Stimulated activated naive B cell treated with anti-CD40 and anti-IgM and Interleukin-4, amounts not matched to agents 10 μg/mL and 1 μg/mL and 100 μg/mL, for 72 hours (primary cell): ENCODE results near the gene UGT1A6.
A peak's percentile ranks its signal among the peaks of the same experiment; 100 is the strongest.

Source experiments
- ATAC-seq, 2 donors: fragments of 150-1000 bp; cut with Tn5 transposase; replicated peaks; 2 replicates each; pipeline ENCODE4 v1.10.0; 2021; ENCODE audit warnings: moderate library complexity in 1 of 2
- DNase-seq: peaks from one replicate; pipeline ENCODE4 v3.0.0; 2021
- H3K27ac Mint-ChIP-seq: one replicate; pipeline ENCODE4 v1.8.0; 2022; ENCODE audit warnings: mild to moderate bottlenecking, mixed read lengths
- H3K27me3 Mint-ChIP-seq, 2 donors: one replicate each; pipeline ENCODE4 v1.8.0; 2022; ENCODE audit warnings: mixed read lengths in 2 of 2
- H3K36me3 Mint-ChIP-seq, 2 donors: one replicate each; pipeline ENCODE4 v1.8.0; 2022; ENCODE audit warnings: mixed read lengths in 2 of 2, mild to moderate bottlenecking in 1 of 2
- H3K4me1 Mint-ChIP-seq, 2 donors: one replicate each; pipeline ENCODE4 v1.8.0; 2022; ENCODE audit warnings: mixed read lengths in 2 of 2, mild to moderate bottlenecking in 1 of 2
- H3K4me3 Mint-ChIP-seq, 2 donors: one replicate each; pipeline ENCODE4 v1.8.0; 2022; ENCODE audit warnings: mild to moderate bottlenecking in 2 of 2, mixed read lengths in 2 of 2, moderate library complexity in 1 of 2
- H3K9me3 Mint-ChIP-seq, 2 donors: one replicate each; pipeline ENCODE4 v1.8.0; 2022; ENCODE audit warnings: mixed read lengths in 2 of 2, mild to moderate bottlenecking in 1 of 2

UGT1A6 gene

DNA sequence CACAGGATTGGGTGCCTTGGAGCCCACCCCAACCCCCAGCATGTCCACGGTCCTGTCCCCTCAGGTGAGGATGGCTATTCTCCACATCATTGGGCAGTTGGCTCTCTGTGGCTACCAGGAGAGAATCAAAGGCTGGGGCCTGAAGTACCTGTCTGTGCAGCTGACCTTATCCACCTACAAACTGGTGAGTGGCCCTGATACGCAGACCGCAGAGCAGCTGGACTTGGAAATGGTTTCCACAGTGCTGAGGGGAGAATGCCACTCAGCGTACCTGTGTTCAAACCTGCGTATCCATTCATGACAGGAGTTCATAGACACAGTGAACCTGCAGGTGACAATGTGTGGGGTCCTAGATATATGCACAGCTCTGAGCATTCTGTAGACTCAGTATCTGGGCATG, 107.0 kb downstream of the UGT1A6 start:
- H3K4me3 Mint-ChIP-seq = no peak overlapping the region
- peaks cover 2 to 9% of the 10 kb centered on the region in 2 donors for H3K4me1 Mint-ChIP-seq
- no peaks in the 10 kb centered on the region for H3K9me3 Mint-ChIP-seq
- ATAC-seq = no peak
- H3K27me3 Mint-ChIP-seq = peaks cover 19 to 28% of the 10 kb centered on the region in 2 donors
- DNase-seq = no peak
- H3K27ac Mint-ChIP-seq = no peak overlapping the region
- no peaks in the 10 kb centered on the region for H3K36me3 Mint-ChIP-seq

- ATAC-seq = no peak
- no peak overlapping the region for H3K27ac Mint-ChIP-seq
- H3K9me3 Mint-ChIP-seq = no peaks in the 10 kb centered on the region
- no peak for DNase-seq
- H3K27me3 Mint-ChIP-seq = peaks cover 22 to 28% of the 10 kb centered on the region in 2 donors
- H3K4me1 Mint-ChIP-seq = peaks cover 2 to 9% of the 10 kb centered on the region in 2 donors
- no peak overlapping the region for H3K4me3 Mint-ChIP-seq
- H3K36me3 Mint-ChIP-seq = no peaks in the 10 kb centered on the region
Measured at GRCh38 chr2:233800208-233800607, 107.5 kb downstream of the UGT1A6 start.

GRCh38 chr2:233801357-233802131, 108.9 kb downstream of the UGT1A6 start:
- H3K4me1 Mint-ChIP-seq = peaks cover 2 to 9% of the 10 kb centered on the region in 2 donors

GRCh38 chr2:233802132-233802815, 109.6 kb downstream of the UGT1A6 start:
- no peak for ATAC-seq
- DNase-seq = no peak
- Mint-ChIP-seq H3K4me1 (peaks cover 2 to 9% of the 10 kb centered on the region in 2 donors), H3K9me3 (no peaks in the 10 kb centered on the region), H3K36me3 (no peaks in the 10 kb centered on the region), H3K27me3 (peaks cover 22 to 28% of the 10 kb centered on the region in 2 donors), H3K27ac (no peak overlapping the region), H3K4me3 (no peak overlapping the region)

More at GRCh38 chr2:233801357-233802131, 108.9 kb downstream of the UGT1A6 start:
- Mint-ChIP-seq H3K27ac (no peak overlapping the region), H3K4me3 (no peak overlapping the region), H3K9me3 (no peaks in the 10 kb centered on the region), H3K27me3 (peaks cover 22 to 28% of the 10 kb centered on the region in 2 donors), H3K36me3 (no peaks in the 10 kb centered on the region)
- ATAC-seq (peak; percentile 80 to 84), DNase-seq (no peak)

DNA sequence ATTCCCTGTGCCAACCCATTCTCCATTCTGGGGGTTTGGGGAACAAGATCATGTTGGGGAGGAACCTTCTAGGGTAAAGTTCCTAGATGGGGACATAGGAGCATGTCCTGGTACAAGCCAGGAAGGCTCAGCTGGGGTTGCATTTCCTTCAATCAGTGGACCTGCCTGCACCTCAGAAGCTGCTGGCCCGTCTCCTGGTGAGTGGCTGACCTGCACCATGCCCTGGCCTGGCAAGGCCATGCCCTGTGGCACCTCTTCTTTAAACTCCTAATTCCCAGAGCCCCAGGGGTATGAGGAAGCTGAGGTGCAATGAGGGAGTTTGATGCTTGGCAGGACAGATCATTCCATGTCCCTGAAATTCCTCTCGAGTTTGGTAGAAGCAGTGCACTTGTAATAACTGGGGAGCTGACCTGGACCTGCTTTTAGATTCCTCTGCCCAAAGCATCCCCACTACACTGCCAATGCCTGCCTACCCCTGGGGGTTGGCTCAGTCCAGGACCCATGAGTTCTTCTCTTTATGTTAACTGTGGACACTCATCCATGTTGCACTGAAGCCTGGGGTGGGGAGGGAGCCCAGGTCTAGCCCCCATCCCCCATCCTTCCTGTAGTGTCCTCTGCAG, 110.7 kb downstream of the UGT1A6 start:
- Mint-ChIP-seq H3K27me3 (peaks cover 22 to 28% of the 10 kb centered on the region in 2 donors), H3K27ac (no peak overlapping the region), H3K9me3 (no peaks in the 10 kb centered on the region), H3K4me3 (no peak overlapping the region), H3K4me1 (peaks cover 2 to 9% of the 10 kb centered on the region in 2 donors), H3K36me3 (no peaks in the 10 kb centered on the region)
- no peak for ATAC-seq
- no peak for DNase-seq

GRCh38 chr2:233803994-233804393, 111.3 kb downstream of the UGT1A6 start:
- Mint-ChIP-seq H3K27me3 (peaks cover 25 to 26% of the 10 kb centered on the region in 2 donors), H3K4me1 (peaks cover 2 to 9% of the 10 kb centered on the region in 2 donors), H3K36me3 (no peaks in the 10 kb centered on the region), H3K27ac (no peak overlapping the region), H3K9me3 (no peaks in the 10 kb centered on the region), H3K4me3 (no peak overlapping the region)
- ATAC-seq (no peak), DNase-seq (no peak)

- Mint-ChIP-seq H3K9me3 (no peaks in the 10 kb centered on the region), H3K27ac (no peak overlapping the region), H3K27me3 (peaks cover 30 to 38% of the 10 kb centered on the region in 2 donors), H3K4me3 (no peak overlapping the region), H3K36me3 (no peaks in the 10 kb centered on the region), H3K4me1 (peaks cover 0 to 1% of the 10 kb centered on the region in 2 donors)
- DNase-seq (no peak), ATAC-seq (no peak)
Measured at GRCh38 chr2:233807215-233807865, 114.7 kb downstream of the UGT1A6 start.

- H3K9me3 Mint-ChIP-seq = no peaks in the 10 kb centered on the region
- H3K27me3 Mint-ChIP-seq = peaks cover 22 to 30% of the 10 kb centered on the region in 2 donors
- H3K36me3 Mint-ChIP-seq = no peaks in the 10 kb centered on the region
- H3K27ac Mint-ChIP-seq = no peak overlapping the region
- H3K4me1 Mint-ChIP-seq = no peaks in the 10 kb centered on the region
- no peak for DNase-seq
- ATAC-seq = no peak
- no peak overlapping the region for H3K4me3 Mint-ChIP-seq
Measured at GRCh38 chr2:233807966-233808935, 115.6 kb downstream of the UGT1A6 start.

DNA sequence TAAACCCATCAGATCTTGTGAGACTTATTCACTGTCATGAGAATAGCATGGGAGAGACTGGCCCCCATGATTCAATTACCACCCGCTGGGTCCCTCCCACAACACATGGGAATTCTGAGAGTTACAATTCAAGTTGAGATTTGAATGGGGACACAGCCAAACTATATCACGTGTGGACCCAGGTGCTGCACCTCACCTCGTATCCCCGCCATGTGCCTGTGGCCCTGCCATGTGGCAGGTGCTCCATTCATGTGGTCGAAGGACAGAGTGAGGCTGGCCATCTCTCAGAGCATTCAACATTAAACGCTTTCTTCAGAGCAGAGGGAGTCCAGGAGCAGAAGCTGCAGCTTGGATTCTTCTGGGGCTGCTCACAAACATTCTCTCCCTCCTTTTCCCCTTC, 117.7 kb downstream of the UGT1A6 start:
- ATAC-seq (no peak), DNase-seq (no peak)
- Mint-ChIP-seq H3K4me3 (no peak overlapping the region), H3K9me3 (peaks cover 0 to 2% of the 10 kb centered on the region in 2 donors), H3K27me3 (peaks cover 17 to 25% of the 10 kb centered on the region in 2 donors), H3K27ac (no peak overlapping the region), H3K4me1 (no peaks in the 10 kb centered on the region), H3K36me3 (no peaks in the 10 kb centered on the region)

DNA sequence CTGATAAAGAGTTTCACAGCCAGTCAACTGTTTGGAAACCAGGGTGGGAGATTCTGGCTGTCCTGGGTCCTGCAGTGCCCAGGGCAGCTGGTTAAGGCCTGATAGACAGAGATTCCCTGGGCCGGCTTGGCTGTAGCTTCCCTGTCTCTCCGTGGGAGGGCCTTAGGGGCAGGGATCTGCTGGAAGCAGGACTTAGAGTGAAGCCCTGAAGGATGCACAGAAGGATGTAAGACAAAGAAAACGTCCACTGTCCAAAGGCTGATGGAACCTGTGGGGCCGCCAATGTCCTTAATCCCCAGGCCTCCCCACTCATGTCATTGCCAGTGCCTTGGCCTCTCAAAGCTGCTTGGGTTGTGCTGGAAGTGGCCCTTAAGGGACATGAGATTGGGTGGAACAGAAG, 118.4 kb downstream of the UGT1A6 start:
- peaks cover 0 to 2% of the 10 kb centered on the region in 2 donors for H3K9me3 Mint-ChIP-seq
- ATAC-seq (no peak), DNase-seq (no peak)
- no peak overlapping the region for H3K4me3 Mint-ChIP-seq
- H3K27me3 Mint-ChIP-seq = peaks cover 17 to 27% of the 10 kb centered on the region in 2 donors
- no peaks in the 10 kb centered on the region for H3K4me1 Mint-ChIP-seq
- H3K27ac Mint-ChIP-seq = no peak overlapping the region
- no peaks in the 10 kb centered on the region for H3K36me3 Mint-ChIP-seq

DNA sequence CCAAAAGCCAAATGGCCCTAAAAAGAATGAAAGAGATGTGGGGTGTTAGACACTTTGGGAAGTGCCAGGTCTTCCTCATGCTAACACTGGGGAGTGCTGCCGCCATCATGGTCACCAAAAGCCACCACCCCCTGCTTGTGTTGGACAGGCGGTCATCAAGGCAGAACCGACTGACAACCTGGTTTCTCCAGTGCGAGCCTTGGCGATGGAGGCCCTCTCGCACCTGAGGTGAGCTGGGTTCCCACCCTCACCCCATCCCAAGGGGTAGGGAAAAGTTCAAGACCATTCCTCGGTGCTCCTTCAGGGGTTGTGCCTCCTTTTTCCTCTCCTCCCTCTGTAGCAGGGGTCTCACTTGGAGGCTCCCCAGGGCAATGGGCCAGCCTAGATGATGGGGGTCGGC, 119.0 kb downstream of the UGT1A6 start:
- no peak overlapping the region for H3K27ac Mint-ChIP-seq
- H3K27me3 Mint-ChIP-seq = peaks cover 17 to 33% of the 10 kb centered on the region in 2 donors
- H3K9me3 Mint-ChIP-seq = peaks cover 0 to 2% of the 10 kb centered on the region in 2 donors
- no peaks in the 10 kb centered on the region for H3K36me3 Mint-ChIP-seq
- H3K4me3 Mint-ChIP-seq = no peak overlapping the region
- no peaks in the 10 kb centered on the region for H3K4me1 Mint-ChIP-seq
- DNase-seq (no peak), ATAC-seq (no peak)

DNA sequence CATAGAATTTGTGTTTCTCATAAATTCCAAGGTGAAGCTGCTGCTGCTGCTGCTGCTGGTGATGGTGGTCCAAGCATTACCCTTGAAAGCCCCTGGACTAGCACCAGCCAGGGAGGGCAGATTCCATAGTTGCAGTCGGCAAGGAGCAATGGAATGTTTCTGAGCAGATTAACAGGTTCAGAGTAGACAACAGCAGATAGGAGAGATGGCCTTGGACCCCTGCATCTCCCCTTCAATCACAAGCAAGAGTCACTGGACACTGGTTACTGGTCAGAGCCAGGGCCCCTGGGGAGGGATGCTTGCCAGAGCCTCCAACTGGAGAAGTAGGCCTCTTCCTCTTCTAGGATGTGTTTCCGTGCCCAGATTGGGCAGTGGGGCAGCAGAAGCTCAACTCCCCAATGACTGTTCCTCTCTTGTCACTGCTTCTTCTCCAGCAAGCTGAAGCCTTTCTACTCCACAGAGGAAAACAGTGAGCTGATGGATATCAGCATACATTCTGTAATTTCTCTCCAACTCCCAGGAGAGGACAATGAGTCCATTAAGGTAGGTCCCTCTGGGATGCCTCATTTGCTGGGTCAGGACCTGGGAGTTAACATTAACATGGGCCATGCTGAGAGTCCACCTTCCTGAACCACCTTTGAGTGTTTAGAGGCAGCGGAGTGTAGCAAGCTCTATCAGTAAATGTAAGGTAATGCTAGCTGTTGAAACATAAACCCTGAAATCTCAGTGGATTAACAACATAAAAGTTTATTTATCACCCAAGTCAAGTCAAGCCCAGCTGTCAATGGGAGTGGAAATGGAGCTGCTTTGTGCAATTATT, 120.8 kb downstream of the UGT1A6 start:
- peaks cover 26 to 39% of the 10 kb centered on the region in 2 donors for H3K27me3 Mint-ChIP-seq
- ATAC-seq (no peak), DNase-seq (no peak)
- H3K4me1 Mint-ChIP-seq = no peaks in the 10 kb centered on the region
- no peaks in the 10 kb centered on the region for H3K36me3 Mint-ChIP-seq
- no peak overlapping the region for H3K27ac Mint-ChIP-seq
- H3K4me3 Mint-ChIP-seq = no peak overlapping the region
- H3K9me3 Mint-ChIP-seq = peaks cover 0 to 2% of the 10 kb centered on the region in 2 donors
